Choroid plexus epithelial cell (primary cell): Measurements from ENCODE around the gene TBXAS1.

Source experiments
- DNase-seq: peaks from one replicate; pipeline ENCODE4 v3.0.0-alpha.2; 2010; ENCODE audit warnings: low read depth
- H3K4me3 ChIP-seq: 2 replicates; pipeline ENCODE4 v1.5.1; 2011; ENCODE audit warnings: low read depth, mild to moderate bottlenecking, control low read depth, low read length, moderate library complexity
- CTCF ChIP-seq: conservative IDR thresholded peaks from 2 replicates; pipeline ENCODE4 v1.5.1; 2011; ENCODE audit warnings: low read depth, mild to moderate bottlenecking, control low read depth, inconsistent platforms, low read length, moderate library complexity

Gene TBXAS1

GRCh38 chr7:140013676-140014075, 184.6 kb downstream of the TBXAS1 start:
- no peak overlapping the region for H3K4me3 ChIP-seq
- DNase-seq: no peak
- TF ChIP-seq CTCF: no peak

GRCh38 chr7:140014123-140014522, 185.1 kb downstream of the TBXAS1 start:
- no peak for TF ChIP-seq CTCF
- no peak overlapping the region for H3K4me3 ChIP-seq
- no peak for DNase-seq

- DNase-seq: no peak
- no peak for TF ChIP-seq CTCF
- H3K4me3 ChIP-seq: no peak overlapping the region
Measured at GRCh38 chr7:140015471-140015970, 186.5 kb downstream of the TBXAS1 start.

- H3K4me3 ChIP-seq: no peak overlapping the region
- TF ChIP-seq CTCF: no peak
- DNase-seq: no peak
Measured at GRCh38 chr7:140016540-140016939, 187.5 kb downstream of the TBXAS1 start.

GRCh38 chr7:140017034-140017433, 188.0 kb downstream of the TBXAS1 start:
- no peak for DNase-seq
- no peak for TF ChIP-seq CTCF
- no peak overlapping the region for H3K4me3 ChIP-seq

GRCh38 chr7:140017543-140017942, 188.5 kb downstream of the TBXAS1 start:
- no peak overlapping the region for H3K4me3 ChIP-seq
- DNase-seq: no peak
- TF ChIP-seq CTCF: no peak
